HG03558 (cell line): ENCODE measurements around the gene FBXW5.

Experiments
- ATAC-seq: cut with Tn5 transposase; IDR thresholded peaks from one replicate; pipeline ENCODE4 v1.9.1; 2021; ENCODE audit warnings: moderate number of reproducible peaks; ENCODE audit not compliant: unreplicated experiment; ENCODE audit errors: extremely low read depth

Gene FBXW5

DNA sequence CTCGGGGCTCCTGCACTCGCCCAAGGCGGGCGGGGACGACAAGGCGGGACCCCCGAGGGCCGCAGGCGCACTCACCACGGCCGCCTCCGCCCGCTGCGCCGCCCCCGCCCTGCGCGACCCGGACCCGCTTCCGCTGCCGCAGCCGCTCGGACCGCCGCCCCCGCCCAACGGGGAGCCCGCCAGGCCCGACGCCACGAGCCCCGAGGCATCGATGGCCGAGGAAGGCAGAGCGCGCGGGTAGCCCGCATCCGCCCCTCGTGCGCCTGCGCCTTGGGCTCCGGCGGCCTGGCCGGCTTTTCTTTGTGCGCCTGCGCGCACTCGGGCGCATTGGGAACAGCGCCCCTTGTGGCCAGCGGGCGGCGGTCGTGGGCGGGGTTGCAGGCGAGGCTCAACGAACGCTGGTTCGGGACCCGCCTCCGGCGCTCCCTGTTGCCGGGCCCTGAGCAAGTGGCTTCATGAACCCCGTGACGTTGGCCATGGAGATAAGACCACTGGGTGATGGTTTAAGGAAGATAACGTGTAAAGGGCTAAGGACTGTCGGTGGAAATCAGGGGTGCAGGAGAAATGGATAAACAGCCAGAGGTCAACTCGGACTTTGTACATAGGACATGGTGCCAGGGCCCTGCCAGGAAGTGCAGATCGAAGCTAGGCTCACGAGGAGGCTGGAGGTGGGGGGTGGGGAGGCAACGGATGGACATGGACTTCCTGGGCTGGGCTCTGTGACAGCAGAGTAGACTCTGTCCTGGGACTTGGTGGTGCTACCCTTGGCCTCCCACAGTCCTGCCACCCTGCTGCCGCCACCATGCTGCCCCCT is at the start of gene FBXW5, which contains the start of gene C8G:
TSS of gene FBXW5 (minus strand) at position 220 of the 814 bp plus-strand sequence. CDS start 655 bp downstream, outside the sequence.
TSS of gene C8G (plus strand) at position 725 of the 814 bp plus-strand sequence. CDS start at position 803, 78 bp downstream.
- ATAC-seq, result peak; percentile 46

- no peak for ATAC-seq
Measured at GRCh38 chr9:136992819-136993369, 48.4 kb upstream of the FBXW5 start.

DNA sequence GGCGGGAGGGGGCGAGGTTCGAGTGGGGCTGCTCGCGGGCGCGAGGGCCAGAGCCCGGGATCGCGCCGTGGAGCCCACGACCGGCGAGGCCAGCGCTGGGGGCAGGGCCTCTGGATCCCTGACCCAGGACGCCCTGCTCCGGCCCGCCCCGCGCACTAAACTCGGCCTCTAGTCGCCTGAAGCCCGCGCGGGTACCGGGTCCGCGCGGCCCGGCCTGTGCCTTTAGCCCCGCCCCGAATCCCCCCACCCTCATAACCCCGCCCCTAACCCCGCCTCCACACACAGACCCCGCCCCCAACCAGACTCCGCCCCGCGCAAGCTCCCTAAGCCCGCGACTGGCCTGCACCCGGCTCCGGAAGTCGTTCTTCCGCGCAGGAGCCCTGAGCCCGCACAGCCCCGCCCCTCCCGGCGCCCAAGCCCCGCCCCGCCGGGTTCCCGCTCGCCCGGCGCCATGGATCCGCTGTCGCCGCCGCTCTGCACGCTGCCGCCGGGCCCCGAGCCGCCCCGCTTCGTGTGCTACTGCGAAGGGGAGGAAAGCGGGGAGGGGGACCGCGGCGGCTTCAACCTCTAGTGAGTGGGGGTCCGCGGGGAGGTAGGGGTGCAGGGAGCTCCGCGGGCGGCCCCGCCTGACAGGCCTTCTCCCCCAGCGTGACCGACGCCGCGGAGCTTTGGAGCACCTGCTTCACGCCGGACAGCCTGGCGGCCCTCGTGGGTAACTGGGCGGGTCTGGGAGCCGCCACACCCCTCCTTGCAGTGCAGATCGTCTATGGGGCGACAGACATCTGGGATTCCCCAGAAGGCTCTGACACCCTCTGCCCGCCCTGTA is 47.7 kb upstream of the FBXW5 start, which contains the start of gene PAXX:
TSS of gene PAXX (plus strand) at position 430 of the 826 bp plus-strand sequence. CDS start at position 452, 22 bp downstream.
- peak; percentile 61 for ATAC-seq

- ATAC-seq, result no peak
Measured at GRCh38 chr9:136990242-136990911, 45.8 kb upstream of the FBXW5 start.

DNA sequence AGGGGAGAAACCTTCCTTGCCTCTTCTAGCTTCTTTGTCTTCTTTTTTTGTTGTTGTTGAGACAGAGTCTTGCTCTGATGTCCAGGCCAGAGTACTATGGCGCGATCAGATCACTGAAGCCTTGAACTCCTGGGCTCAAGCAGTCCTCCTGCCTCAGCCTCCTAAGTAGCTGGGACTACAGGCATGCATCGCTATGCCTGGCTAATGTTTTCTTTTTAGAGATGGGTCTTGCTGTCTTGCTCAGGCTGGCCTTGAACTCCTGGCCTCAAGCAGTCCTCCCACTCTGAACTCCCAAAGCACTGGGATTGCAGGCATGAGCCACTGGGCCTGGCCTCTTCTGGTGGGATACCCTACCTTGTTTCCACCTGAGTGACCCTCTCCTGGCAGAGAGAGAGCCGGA is 44.3 kb upstream of the FBXW5 start:
- no peak for ATAC-seq

DNA sequence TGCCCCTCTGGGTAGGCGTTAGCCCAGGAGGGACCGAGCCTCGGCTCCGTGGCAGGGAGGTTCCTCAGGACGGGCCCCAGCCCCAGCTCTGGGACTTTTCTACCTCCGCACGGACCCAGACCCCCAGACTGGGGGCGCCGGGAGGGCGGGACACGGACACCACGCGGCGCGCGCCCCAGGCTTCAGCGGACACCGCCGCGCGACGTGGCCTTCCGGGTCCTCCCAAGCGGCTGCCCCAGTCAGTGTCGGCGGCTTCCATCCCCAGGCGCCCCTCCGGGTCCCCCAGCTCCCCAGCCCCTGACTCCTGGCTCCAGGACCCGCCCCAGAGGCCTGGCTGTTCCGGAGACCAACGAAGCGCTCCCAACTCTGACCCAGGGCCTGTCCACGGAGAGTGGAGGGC is 41.3 kb upstream of the FBXW5 start:
- no peak for ATAC-seq

DNA sequence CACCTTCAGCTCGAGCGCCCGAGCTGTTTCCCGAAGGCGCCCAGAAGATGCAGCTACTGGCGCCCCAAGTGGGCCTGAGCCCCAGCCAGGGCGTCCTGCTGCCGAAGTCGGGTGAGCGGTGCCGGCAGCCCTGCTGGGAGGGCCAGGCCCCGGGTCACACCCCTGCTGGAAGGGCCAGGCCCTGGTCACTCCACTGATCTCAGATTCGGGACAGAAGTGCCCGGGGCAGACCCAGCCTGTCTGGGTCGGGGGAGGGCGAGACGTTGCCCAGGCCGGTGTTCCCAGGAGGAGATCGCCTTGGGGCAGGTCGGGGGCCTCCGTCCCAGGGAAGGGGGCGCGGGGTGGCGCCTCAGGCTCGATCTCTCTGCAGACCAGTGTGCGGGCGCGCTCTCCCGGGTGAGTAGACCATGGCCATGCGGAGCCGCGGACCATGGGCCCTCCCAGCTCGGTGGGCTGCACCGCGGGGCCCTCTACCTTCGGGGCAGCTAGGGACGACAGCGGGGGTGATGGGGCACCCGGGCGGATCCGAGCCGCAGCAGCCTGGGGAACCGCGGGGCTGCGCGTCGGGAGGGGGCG is 40.6 kb upstream of the FBXW5 start:
- ATAC-seq, result no peak

DNA sequence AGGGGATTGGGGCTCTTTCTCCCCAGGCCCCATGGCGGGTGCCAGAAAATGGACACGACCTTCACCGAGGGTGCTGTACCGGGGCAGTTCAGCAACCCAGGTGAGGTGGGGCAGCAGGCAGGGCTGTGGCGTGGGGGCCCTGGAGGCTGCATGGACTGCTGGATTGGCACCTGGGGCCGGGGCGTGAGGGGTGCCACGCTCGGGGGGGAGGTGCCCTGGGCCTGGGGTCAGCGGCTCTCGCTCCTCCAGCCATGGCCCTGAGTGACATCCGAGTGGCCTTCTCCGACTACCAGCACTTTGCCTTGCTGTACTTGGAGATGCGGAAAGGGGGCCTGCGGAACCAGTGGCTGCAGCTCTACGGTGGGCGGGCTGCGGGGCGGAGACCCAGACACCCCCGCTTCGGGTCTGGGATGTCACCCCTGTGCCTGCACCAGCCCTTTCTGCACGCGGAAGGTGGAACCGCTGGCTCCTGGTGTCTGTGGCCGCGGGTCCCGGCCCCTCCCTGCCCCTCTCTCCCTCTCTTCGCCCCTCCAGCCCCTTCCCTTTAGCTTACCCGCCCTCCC is 40.0 kb upstream of the FBXW5 start:
- no peak for ATAC-seq

GRCh38 chr9:136983656-136984314 is 39.2 kb upstream of the FBXW5 start:
- no peak for ATAC-seq

DNA sequence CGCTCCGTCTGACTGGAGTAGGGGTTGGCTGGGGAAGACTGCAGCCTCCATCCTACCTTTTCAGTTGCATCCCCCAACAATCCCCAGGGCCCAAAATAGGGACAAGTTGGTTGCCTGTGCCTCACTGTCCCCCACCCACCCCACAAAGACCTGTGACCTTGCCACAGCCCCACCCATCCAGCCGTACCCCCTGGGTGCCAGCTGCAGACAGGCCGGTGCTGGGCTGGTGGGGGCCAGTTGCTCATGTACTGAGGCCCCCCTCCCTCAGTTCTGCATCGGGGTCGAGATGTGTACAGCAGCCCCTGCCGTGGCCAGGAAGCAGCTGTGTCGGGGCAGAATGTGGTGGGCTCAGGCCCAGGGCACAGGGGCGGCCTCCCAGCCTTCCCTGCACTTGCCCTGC is 38.6 kb upstream of the FBXW5 start:
- ATAC-seq, result no peak

GRCh38 chr9:136982232-136983051 is 37.9 kb upstream of the FBXW5 start, which contains the start of gene LCNL1:
TSS of gene LCNL1 (plus strand) at chr9:136982993. CDS start at chr9:136983587, 594 bp downstream.
- no peak for ATAC-seq

- no peak for ATAC-seq
Measured at GRCh38 chr9:136981588-136982231, 37.2 kb upstream of the FBXW5 start.

- no peak for ATAC-seq
Measured at GRCh38 chr9:136980669-136981478, 36.3 kb upstream of the FBXW5 start.

DNA sequence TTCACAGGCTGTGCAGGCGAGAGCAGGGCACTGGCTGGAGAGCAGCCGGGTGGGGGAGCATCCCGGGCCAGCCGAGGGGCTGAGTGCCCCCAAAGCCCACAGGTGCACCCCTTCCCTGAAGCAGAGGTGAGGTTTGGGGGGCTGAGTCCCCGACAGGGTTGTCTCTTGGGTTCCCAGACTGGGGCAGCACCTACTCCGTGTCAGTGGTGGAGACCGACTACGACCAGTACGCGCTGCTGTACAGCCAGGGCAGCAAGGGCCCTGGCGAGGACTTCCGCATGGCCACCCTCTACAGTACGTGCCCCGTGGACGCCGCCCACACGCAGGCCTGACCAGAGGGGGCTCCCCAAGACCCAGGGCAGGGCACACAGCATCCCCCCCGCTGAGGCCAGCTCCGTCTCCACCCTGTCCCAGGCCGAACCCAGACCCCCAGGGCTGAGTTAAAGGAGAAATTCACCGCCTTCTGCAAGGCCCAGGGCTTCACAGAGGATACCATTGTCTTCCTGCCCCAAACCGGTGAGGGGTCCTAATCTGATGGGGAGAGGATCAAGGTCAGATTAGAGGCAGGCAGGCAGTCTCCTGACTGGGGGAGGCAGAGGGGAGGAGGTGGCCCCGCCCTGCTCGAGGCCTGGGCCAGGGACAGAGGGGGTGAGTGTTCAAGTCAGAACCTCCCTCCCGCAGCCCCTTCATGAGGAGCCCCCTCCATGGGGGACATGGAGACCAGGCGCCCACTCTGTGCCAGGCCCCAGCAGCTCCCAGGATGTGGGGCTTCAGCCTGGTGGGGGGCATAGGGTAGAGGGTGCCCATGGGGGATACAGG is 35.4 kb upstream of the FBXW5 start:
- no peak for ATAC-seq

GRCh38 chr9:136978865-136979544 is 34.5 kb upstream of the FBXW5 start:
- ATAC-seq, result no peak
